Small intestine (tissue), 7 donors: ENCODE data around the gene USP31. TPM values are rescaled to one million over a fixed set of nuclear protein-coding genes. Genes with fewer than 3 reads are reported as not detected.
A peak's percentile ranks its signal among the peaks of the same experiment; 100 is the strongest.

Source experiments
- DNase-seq, 2 donors: peaks; one replicate each; pipeline versions ENCODE4 v3.0.0 to v3.0.0-alpha.2; 2013
- FAIRE-seq: peaks from 2 replicates; lab custom pipeline; 2012; peaks lifted over from hg19 to GRCh38; lab: Jason Lieb, UNC
- H3K27ac ChIP-seq, 3 donors: one replicate each; pipeline ENCODE4 v1.5.1; 2013; ENCODE audit warnings: low read length in 2 of 3, mild to moderate bottlenecking in 2 of 3, control low read depth in 1 of 3, inconsistent platforms in 1 of 3, low read depth in 1 of 3, moderate library complexity in 1 of 3
- H3K27me3 ChIP-seq, 3 donors: one replicate each; pipeline ENCODE4 v1.6.1; 2013; ENCODE audit warnings: low read length in 3 of 3, inconsistent platforms in 1 of 3; ENCODE audit not compliant: control insufficient read depth in 3 of 3, insufficient read depth in 3 of 3
- H3K36me3 ChIP-seq, 3 donors: one replicate each; pipeline ENCODE4 v1.6.1; 2013; ENCODE audit warnings: low read length in 3 of 3, inconsistent platforms in 1 of 3, low read depth in 1 of 3, mild to moderate bottlenecking in 1 of 3, moderate library complexity in 1 of 3; ENCODE audit not compliant: control insufficient read depth in 3 of 3, insufficient read depth in 2 of 3
- H3K4me1 ChIP-seq, 3 donors: one replicate each; pipeline ENCODE4 v1.6.1; 2013; ENCODE audit warnings: low read length in 2 of 3, inconsistent platforms in 1 of 3, low read depth in 1 of 3, mild to moderate bottlenecking in 1 of 3, moderate library complexity in 1 of 3; ENCODE audit not compliant: control insufficient read depth in 3 of 3, insufficient read depth in 2 of 3
- H3K4me3 ChIP-seq, 3 donors: one replicate each; pipeline ENCODE4 v1.5.1; 2013; ENCODE audit warnings: low read length in 3 of 3, control low read depth in 1 of 3, inconsistent platforms in 1 of 3, low read depth in 1 of 3, mild to moderate bottlenecking in 1 of 3, moderate library complexity in 1 of 3
- H3K9me3 ChIP-seq, 2 donors: one replicate each; pipeline ENCODE4 v1.6.1; 2013; ENCODE audit warnings: low read depth in 1 of 2, low read length in 1 of 2; ENCODE audit not compliant: control insufficient read depth in 2 of 2, insufficient read depth in 1 of 2
- WGBS, 3 donors: extraction: QIAGEN DNeasy Blood & Tissue Kit; methylation state at CpG; one replicate each; pipeline ENCODE4 v1.1.7; 2013; 5-methylcytosine and 5-hydroxymethylcytosine counted together
- polyA plus RNA-seq, 4 donors: library from polyadenylated mRNA; stranded (reverse) in 3 of 4; unstranded in 1 of 4; fragments of 200-250 nt in 3 of 4; fragments of 120-200 nt in 1 of 4; gene quantifications; one replicate each; pipeline versions ENCODE4 v1.2.1 to v1.2.3, GENCODE V29; 2013
- donor health status: healthy with polysubstance abuse.
- donor health status: control.
- donor health status: control.
- donor health status: Bipolar disorder and iron deficiency.
- donor health status: healthy.

Gene USP31
- polyA plus RNA-seq, 4 donors = 0.89 to 3.1 (median 2.3) TPM

DNA sequence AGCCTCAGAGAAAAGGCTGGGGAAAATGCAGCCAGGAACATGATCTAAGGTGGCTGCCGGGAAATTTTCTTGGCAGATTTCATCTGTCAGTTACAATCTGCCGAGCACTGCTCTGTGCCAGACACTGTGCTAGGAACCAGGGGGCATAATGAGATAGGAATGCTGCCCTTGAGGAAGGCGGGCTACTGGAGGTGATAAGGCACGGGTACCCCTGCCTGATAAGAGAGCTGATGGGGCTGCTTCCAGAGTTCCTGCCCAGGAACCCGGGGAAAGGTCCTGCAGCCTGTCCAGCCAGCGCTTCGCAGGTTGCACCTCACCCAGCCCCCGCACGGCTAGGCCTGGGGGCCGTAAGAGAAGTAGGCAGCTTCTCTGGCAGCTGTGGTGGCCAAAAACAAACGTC lies 36.4 kb upstream of the USP31 start:
- 27 to 53% (median 33%) methylated on average over 11 of the region's 11 CpGs for WGBS, 3 donors
- peaks cover 3 to 40% (median 11%) of the 10 kb centered on the region in 3 donors for H3K27me3 ChIP-seq
- H3K36me3 ChIP-seq = no peaks in the 10 kb centered on the region
- no peak overlapping the region for H3K27ac ChIP-seq
- no peaks in the 10 kb centered on the region for H3K9me3 ChIP-seq
- no peak for DNase-seq
- H3K4me1 ChIP-seq = peaks cover 0 to 2% (median 0%) of the 10 kb centered on the region in 3 donors
- no peak for FAIRE-seq
- H3K4me3 ChIP-seq = no peak overlapping the region

DNA sequence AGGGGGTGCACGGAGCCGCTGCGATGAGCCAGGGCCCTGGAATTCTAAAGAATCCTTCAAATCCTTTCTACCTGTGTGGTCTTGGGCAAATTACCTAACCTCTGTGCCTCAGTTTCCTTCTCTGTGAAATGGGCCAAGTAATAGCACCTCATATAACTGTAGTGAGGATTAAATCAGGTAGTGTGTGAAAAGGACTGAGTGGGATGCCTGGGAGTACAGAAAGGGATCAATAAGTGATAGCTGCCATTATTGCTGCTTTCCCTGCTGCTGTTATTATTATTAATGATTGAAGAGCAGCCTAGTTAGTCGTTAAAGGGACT lies 34.3 kb upstream of the USP31 start:
- H3K9me3 ChIP-seq = no peaks in the 10 kb centered on the region
- DNase-seq (no peak), FAIRE-seq (no peak)
- no peak overlapping the region for H3K27ac ChIP-seq
- peak overlapping the region in 1 of 3 donors; percentile 38 for H3K4me3 ChIP-seq
- peaks cover 0 to 2% (median 0%) of the 10 kb centered on the region in 3 donors for H3K4me1 ChIP-seq
- H3K36me3 ChIP-seq = no peaks in the 10 kb centered on the region
- WGBS, 3 donors = 9 to 20% (median 18%) methylated on average over 4 of the region's 4 CpGs
- peaks cover 3 to 40% (median 11%) of the 10 kb centered on the region in 3 donors for H3K27me3 ChIP-seq

DNA sequence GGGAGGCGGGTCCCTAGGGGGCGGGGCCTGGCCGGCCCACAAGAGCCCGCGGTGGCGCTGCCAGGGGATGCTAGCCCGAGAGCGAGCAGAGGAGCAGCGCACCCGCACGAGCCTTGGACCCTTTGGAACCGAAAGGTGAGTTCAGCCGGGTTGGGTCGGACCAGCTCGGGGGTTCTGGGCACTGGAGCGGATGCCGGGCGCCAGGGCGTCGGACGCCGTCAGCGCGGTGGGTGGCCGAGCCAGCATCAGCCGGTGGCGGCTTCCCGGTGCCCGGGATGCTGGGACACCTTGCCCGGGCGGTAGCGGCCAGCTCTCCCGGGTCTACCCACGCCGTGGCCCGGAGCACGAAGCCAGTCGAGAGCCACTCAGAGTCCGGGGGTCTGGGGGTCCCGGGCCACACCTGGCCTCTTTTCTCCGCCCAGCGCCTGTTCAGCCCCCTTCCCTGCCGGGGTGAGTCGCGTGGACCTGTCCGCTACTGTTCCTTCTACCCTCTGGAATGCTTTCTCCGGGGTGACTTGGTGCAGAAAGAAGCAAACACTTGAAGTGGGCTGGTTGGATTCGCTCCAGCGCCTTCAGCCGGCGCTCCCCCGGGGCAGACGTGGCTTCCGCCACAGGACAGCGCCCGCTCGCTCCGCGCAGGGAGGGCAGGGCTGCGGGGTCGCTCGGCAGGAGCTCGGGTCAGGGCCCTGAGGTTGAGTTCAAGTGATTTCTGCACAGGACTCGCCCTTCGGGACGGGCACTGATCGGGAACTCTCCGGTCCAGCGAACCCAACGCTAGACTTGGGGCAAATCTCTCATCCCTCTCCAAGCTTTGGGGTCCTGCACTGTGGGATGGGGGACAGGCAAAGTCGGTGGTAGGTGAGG lies 33.7 kb upstream of the USP31 start, which contains the start of gene SCNN1G:
SCNN1G (plus strand) TSS at position 67 of the 864 bp plus-strand sequence. CDS start 3,527 bp downstream, outside the sequence.
- no peaks in the 10 kb centered on the region for H3K9me3 ChIP-seq
- no peaks in the 10 kb centered on the region for H3K36me3 ChIP-seq
- no peak within 1 kb of the TSS for H3K27ac ChIP-seq
- peaks cover 0 to 2% (median 0%) of the 10 kb centered on the region in 3 donors for H3K4me1 ChIP-seq
- WGBS, 3 donors = 2 to 5% (median 2%) methylated on average over 55 to 71 of the region's 71 CpGs
- peaks cover 3 to 40% (median 11%) of the 10 kb centered on the region in 3 donors for H3K27me3 ChIP-seq
- DNase-seq = peak in 1 of 2 donors; percentile 11
- peak within 1 kb of the TSS in 2 of 3 donors; percentile 14 to 38 for H3K4me3 ChIP-seq
- FAIRE-seq = no peak

DNA sequence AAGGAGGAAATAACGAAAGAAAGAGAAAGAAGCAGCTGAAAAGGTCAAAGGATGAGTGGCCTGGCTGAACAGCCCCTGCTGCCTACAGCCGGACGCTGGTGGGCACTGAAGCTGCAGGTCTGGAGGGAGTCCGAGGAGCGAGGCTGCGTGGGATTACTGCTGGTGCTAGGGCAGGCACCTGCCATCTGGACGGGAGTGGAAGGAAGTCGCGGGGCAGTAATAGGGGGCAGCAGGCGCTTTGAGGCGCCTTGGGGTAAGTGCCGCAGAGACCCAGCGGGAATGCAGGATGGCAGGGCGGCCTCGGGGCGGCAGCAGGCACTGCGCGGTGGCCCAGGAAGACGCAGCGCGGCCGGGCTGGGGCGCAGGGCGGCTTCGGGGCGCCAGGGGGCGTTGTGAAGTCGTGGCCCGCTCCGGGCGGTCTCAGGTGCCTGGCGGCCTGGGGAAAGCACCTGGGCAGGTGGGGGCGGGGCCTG lies 33.0 kb upstream of the USP31 start:
- H3K27me3 ChIP-seq = peaks cover 3 to 40% (median 11%) of the 10 kb centered on the region in 3 donors
- no peaks in the 10 kb centered on the region for H3K36me3 ChIP-seq
- WGBS, 3 donors = 2 to 5% (median 3%) methylated on average over 24 to 33 of the region's 33 CpGs
- no peak overlapping the region for H3K27ac ChIP-seq
- peak overlapping the region in 2 of 3 donors; percentile 14 to 38 for H3K4me3 ChIP-seq
- H3K4me1 ChIP-seq = peaks cover 0 to 2% (median 0%) of the 10 kb centered on the region in 3 donors
- H3K9me3 ChIP-seq = no peaks in the 10 kb centered on the region
- FAIRE-seq (no peak), DNase-seq (peak; percentile 82 to 93)

DNA sequence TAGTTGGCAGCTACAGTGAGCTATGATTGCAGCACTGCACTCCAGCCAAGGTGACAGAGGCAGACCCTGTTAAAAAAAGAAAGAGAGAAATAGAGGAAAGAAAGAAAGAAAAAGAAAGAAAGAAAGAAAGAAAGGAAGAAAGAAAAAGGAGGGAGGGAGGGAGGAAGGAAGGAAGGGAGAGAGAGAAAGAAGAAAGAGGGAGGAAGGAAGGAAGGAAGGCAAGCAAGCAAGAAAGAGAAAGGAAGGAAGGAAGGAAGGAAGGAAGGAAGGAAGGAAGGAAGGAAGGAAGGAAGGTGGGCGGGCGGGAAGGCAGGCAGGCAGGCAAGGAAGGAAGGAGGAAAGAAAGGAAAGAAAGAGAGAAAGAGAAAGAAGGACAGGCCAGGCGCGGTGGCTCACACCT lies 32.3 kb upstream of the USP31 start:
- Histone ChIP-seq H3K4me1 (peaks cover 0 to 2% (median 0%) of the 10 kb centered on the region in 3 donors), H3K27me3 (peaks cover 3 to 40% (median 10%) of the 10 kb centered on the region in 3 donors), H3K36me3 (no peaks in the 10 kb centered on the region), H3K4me3 (no peak overlapping the region), H3K9me3 (no peaks in the 10 kb centered on the region), H3K27ac (no peak overlapping the region)
- 84 to 94% (median 88%) methylated on average over 4 of the region's 4 CpGs for WGBS, 3 donors
- FAIRE-seq = no peak
- no peak for DNase-seq

DNA sequence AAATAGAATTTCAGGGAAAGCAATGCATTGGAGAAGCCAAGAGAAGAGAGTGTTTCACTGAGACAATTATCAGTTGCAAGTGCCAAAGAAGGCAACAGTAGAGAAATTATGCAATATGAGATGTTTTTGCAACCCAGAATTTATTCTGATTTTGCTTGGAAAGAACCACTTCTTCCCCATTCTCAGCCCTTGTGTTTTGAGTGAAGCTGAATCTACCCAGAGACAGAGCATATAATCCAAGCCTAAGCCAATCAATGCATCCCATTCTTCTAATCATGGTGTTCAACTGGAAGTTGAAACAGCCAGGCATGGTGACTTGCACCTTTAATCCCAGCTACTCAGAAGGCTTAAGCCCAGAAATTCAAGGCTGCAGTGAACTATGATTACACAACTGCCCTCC lies 26.4 kb upstream of the USP31 start:
- FAIRE-seq (no peak), DNase-seq (no peak)
- no peak overlapping the region for H3K27ac ChIP-seq
- H3K9me3 ChIP-seq = no peaks in the 10 kb centered on the region
- H3K4me1 ChIP-seq = no peaks in the 10 kb centered on the region
- H3K36me3 ChIP-seq = no peaks in the 10 kb centered on the region
- no peak overlapping the region for H3K4me3 ChIP-seq
- H3K27me3 ChIP-seq = no peaks in the 10 kb centered on the region

DNA sequence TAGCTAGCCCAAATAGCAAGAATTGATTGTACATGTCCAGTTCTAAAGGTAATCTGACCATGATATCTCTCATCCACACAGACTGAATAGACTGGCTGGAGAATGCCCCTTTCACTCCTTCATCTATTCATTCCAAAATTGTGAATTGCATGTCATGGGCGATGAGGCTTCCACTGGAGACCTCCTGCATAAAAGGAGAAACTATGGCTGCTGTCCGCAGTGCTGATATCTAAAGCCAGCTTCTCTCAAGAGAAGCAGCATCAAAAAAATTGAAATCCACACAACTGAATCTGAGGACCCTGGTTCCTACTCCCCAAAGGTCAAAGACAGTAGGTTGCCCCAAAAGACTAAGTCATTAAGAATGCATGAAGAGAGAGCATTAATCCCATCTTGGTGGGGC lies 25.4 kb upstream of the USP31 start:
- FAIRE-seq (no peak), DNase-seq (no peak)
- Histone ChIP-seq H3K36me3 (no peaks in the 10 kb centered on the region), H3K4me3 (no peak overlapping the region), H3K27ac (no peak overlapping the region), H3K27me3 (no peaks in the 10 kb centered on the region), H3K4me1 (no peaks in the 10 kb centered on the region), H3K9me3 (no peaks in the 10 kb centered on the region)
- WGBS, 3 donors = 34 to 44% (median 43%) methylated on average over 2 of the region's 2 CpGs

DNA sequence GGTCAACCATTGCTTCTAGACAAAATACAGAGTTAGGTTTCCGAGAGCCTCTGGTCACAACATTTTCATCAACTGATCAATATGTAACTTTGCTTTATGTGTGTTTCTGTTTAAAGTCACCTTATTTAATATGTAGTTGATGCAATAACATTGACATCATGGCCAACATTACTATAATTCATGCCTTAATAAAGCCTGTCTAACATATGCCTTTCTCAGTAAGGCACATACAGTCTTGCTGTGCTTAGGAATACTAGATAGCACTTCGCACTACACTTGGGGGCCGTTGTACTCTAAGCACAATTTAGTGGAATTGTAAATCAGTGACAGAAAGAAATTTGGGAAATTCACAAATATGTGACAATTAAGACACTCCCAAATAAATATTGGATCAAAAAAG lies 23.7 kb upstream of the USP31 start:
- Histone ChIP-seq H3K27me3 (no peaks in the 10 kb centered on the region), H3K9me3 (no peaks in the 10 kb centered on the region), H3K36me3 (no peaks in the 10 kb centered on the region), H3K4me3 (no peak overlapping the region), H3K27ac (no peak overlapping the region), H3K4me1 (no peaks in the 10 kb centered on the region)
- WGBS, 3 donors = 89 to 94% (median 92%) methylated on average over 3 of the region's 3 CpGs
- DNase-seq = no peak
- no peak for FAIRE-seq
